T-helper 1 cell (primary cell): ENCODE results near the gene TPX2.

ENCODE experiments used
- DNase-seq, 5 donors: peaks; one replicate each; pipeline ENCODE4 v3.0.0-alpha.2; 2012 to 2020

Gene TPX2

DNA sequence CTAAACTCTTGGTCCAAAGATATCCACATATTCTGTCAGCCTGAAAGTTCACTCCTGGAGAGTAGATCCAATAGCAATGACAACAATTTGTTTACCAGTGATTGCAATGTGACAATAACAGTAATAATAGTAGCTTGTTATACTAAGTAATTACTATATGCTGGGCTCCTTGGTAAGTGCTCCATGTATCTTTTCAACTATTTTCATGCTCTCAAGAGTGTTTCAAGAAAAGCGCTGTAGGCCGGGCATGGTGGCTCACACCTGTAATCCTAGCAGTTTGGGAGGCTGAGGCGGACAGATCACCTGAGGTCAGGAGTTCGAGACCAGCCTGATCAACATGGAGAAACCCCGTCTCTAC is 31.9 kb upstream of the TPX2 start:
- DNase-seq: no peak

DNA sequence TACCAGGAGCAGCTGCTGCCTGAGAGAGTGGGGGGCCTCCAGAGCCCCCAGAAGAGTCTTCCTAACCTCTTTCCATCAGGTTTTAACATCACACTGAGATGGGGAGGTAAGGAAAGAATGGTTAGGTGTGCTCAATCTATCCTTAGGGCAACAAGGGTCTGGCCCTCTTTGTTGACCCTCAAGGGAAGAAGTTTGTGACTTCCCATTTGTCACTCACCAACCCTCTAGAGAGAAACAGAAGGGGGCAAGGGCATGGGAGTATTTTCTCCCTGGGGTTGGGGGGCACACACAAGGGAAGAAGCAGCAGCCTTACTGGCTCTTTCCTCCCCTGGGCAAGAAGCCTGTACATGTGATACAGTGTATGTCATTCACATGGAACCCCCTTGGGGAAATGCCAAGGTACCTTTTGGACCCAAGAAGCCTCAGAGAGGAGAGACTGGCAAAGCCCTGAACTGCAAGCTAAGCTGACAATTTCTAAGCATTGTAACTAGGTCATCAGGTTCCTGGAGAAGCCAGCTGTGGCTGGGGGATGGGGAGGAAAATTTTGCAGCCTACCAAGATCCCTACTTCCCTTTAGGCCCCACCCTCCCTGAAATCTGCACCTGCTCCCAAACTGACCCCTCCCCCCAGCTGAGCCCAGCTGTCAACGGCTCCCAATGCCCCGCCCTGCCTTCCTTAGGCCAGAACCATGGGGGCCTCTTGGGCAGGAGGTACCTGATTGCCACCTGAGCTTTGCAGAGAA is 30.9 kb upstream of the TPX2 start:
- no peak for DNase-seq

DNA sequence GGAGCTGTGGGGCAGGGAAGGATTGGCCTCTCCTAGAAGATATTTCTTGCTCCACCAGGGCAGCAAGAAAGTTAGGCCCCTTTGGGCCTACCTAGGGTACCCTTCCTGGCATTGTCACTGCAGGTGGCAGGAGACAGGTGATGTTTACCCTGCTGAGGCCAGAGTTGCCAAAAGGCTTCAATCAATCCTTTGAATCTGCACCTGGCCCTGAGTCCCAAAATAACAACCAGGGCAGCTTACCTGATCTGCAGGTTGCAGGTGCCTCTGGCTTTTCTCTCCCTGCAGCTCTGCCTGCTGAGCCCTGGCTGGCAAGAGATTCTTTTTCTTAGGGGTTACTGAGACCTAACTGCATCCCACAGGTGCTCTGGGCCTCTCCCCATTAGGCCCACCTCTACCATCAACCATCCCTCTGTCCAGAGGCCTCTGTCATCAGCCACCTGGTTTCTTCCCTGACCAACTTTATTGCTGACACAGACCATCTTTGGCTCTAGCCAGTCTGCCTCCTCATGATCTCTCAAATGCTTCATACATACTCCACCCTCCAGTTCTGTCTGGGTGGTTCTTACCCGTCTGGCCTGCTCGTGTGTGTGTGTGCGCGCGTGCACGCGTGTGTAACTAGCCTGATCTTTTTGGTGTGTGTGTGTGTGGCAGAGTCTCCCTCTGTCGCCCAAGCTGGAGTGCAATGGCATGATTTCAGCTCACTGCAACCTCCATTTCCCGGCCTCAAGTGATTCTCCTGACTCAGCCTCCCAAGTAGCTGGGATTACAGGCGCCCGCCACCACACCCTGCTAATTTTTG is 30.2 kb upstream of the TPX2 start:
- DNase-seq: no peak

DNA sequence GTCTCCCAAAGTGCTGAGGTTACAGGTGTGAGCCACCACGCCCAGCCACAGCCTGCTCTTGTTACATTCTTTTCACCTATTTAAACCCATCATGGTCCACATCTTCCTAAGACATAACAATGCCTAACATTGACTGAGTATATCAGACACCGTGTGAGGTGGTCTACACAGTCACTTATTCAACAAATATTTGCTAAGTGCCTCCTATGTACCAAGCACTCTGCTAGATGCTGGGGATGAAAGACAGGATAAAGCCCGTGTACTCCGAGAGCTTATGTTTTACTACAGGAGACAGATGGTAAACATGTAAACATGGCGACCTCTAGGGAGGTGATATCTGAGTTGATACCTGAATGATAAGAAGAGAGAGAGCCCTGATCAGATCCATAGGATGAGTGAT is 29.2 kb upstream of the TPX2 start:
- DNase-seq: no peak

DNA sequence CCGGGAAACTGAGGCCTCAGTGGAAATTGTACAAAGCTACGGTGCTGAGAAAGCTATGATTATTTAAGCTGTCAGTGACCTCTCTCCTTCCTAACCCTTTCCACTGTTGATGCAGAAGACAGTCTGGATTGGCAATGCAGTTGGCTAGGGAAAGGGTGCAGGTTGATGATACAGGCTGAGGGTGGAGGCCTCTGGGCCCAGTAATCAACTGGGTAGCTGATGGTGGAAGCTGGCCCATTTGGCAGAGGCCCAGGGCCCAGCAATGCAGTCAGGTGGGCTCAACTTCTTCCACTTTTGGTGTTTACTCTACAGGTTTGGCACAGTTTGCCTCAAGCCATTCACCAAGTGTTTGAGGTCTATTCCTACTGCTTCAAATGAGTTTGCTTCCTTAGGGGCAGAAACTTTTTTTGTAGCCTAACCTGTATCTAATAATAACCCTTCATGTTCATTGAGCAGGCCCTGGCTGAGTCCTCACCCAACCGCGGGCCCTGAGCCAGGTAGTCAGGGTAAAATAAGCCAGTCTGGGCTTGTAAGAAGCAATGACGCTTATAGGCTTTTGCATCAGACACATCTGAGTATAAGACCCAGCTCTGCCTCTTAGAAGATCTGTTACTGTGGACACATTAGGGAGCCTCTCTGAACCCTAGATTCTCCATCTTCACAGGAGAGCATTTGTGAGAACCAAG is 28.5 kb upstream of the TPX2 start:
- no peak for DNase-seq

DNA sequence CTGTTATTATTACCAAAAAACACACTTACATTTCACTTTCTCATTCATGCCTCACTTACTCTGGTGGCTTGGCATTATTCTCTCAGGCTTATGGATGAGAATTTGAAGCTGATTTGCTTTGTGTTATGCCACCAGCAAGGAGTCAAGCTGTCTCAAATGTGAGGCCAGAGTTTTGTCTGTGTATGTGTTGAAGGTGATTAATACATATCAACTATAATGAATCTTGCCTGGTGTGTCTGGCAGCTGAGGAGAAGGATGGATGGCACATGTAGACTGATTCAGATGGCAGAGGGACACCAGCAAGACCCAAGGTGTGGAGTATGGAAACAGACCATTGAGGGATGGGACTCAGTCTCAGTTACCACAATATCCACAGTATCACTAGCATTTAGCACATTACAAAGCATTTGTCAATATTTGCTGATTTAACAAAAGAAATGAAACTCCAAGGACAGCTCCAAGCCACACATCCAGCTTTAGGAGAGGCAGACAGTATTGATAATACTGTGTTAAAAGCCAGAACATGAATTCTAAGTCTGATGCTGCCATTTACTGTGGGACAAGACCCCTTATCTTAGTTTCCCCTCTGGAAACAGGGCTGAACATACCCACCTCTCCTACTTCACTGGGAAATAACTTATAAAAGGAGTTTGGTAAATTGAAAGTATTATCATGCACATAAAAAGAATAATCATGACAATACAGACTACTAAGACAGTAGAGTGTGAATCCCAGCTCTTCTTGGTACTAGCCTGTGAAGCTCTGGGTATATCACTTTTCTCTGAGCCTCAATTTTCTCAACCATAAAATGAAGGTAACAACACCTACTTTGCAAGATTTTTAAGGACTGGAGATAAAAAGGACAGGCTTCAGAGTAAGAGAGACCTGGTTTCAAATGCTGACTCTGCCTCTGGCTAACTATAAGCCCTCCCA is 27.6 kb upstream of the TPX2 start:
- no peak for DNase-seq

DNA sequence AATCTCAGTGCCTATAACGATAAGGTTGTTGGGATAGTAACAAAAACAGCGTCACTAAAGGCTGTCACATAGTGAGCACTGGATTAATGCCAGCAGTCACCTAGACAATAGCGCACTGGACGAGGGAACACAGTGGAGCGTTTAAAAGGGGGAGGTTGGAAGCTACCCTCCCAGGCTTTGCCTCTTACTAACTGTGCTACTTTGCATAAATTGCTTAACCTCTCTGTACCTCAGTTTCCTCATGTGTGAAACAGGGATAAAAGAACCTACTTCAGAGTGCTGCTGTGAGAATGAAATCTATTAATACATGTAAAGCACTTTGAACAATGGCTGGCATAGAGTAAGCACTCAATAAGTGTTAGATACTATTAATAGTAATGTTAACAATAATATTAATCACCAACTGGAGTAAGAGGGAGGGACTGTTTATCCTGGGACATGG is 27.0 kb upstream of the TPX2 start:
- DNase-seq: no peak

DNA sequence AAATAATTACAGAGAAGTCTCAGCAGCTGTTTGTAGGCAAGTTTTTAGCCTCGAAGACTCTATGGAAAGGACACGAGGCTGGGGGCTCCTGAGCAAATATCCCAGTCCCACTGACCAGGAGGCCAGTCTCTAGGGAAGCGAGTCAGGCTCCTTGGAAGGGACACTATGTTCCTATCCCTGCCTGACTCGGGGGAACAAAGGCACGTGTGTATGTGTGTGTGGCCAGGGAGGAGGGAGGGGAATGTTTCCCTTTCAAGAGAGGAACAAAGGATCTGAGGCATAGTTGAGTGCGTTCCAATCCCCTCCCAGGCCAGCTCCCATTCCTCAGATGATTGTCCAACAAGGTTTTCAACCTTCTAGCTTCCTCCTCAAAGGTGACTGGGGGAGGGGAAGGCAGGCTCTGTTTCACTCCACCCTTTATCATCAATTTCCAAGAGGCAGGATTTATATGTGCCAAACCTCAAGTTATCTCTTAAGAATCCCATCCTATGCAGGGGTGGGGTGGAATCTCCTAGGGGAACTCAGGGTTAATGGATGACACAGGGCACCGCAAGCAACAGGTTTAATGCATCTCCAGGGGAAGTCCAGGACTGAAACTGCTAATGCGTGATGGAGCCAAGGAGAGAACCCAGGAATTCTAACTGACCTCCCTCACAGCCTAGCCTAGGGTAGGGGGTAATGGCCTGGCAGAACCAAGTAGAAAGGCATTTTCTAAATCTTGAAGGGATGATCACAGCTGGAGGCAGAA is 26.4 kb upstream of the TPX2 start:
- no peak for DNase-seq

DNA sequence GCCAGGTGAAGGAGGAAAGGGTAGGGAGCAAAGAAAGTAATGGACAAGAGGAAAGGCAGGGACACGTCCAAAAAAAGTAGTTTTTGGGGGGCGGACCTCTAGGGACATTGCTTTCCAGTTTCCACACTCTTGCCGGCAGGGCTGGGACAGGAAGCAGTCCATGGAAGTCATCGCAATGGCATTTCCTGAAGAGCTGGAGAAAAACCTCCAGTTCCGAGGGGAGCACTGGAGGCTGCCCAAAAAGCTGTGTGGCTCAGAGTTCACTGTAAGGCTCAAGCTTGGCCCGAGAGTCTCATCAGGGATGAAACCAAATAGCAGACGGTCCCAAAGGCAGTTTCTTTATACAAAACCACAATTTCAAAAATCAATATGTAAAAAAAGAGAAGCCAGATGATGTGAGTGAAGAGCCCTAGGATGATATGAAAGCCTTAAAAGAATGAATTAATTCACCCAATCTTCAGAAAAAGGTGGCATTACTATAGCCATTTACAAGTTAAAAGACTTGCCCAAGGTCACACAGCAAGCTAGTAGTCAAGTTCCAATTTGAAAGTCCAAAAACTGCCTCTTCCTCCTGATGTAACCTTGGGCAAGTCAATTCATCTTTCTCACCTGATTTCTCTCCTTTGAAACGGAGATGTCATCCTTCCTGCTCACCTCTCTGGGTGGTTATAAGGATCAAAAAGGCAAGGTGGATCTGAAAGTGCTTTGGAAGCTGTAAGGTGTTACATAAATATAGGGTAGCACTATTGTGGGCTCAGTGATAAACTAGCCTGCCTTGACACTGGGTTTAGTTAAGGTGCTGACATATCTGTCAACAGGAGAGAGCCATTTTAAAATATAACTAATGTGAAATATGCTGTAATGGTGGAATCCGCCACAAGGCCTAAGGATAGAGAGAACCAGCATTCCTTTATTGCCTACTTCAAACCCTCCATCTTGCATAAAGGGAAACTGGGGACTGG is 25.5 kb upstream of the TPX2 start:
- DNase-seq: no peak

DNA sequence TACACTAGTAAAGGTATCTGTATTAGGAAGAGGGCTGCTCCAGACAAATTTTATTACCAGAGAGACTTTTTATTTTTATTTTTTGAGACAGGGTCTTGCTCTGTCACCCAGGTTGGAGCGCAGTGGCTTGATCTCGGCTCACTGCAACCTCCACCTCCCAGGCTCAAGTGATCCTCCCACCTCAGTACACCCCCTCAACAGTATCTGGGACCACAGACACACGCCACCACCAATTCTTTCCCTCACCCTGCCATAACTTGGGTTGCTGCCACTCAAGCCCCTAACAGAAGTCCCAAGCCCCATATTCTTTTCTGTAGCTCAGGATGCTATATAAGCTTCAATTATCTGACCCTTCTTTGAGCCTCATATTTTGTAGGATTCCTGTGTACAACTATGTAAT is 23.3 kb upstream of the TPX2 start:
- no peak for DNase-seq

DNA sequence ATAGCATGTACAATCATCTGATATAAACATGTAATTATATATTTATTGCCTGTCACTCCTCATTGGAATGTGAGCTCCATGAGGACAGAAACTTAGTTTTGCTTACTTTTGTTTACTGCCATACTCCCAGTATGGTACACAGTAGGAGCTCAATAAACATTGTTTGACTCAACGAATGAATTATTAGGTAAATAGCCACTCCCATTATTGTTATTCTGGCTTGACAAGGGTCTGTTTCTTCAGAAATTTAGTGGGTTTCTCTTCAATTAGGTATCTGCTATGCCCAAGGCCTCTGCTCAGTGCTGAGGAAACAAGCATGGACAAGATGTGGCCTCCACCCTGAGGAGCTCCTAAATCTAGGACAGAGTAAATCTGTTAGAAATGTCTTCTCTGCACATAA is 22.7 kb upstream of the TPX2 start:
- DNase-seq: no peak

DNA sequence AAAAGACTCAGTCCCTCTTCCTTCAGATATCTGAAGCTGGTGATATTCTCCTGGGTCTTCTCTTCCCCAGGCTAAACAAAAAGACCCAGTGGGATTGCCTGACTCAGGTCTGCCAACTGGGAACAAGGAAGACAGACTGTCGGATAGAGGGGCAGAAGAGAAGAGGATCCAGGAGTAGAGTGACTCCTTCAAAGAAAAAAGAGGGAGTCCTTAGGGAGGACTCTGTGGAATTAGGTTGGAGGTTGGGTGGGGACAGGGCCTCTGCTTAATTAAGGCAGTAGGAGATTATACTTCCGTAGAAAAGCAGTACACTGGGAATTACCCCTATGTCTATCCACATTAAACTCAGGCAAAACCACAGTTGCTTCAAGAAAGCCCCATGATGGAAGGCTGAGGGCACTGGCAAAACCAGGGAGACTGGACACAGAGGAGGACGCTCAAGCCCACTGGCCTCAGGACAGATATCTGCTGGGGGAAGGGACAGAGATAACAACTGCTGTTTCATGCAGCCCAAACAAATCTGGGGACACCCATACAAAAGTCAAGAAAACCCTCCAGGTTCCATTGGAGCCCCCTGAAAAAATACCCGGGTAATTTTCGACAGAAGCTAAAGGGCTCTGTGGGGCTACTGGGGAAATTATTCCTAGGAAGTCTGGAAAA is 22.1 kb upstream of the TPX2 start:
- DNase-seq: no peak

DNA sequence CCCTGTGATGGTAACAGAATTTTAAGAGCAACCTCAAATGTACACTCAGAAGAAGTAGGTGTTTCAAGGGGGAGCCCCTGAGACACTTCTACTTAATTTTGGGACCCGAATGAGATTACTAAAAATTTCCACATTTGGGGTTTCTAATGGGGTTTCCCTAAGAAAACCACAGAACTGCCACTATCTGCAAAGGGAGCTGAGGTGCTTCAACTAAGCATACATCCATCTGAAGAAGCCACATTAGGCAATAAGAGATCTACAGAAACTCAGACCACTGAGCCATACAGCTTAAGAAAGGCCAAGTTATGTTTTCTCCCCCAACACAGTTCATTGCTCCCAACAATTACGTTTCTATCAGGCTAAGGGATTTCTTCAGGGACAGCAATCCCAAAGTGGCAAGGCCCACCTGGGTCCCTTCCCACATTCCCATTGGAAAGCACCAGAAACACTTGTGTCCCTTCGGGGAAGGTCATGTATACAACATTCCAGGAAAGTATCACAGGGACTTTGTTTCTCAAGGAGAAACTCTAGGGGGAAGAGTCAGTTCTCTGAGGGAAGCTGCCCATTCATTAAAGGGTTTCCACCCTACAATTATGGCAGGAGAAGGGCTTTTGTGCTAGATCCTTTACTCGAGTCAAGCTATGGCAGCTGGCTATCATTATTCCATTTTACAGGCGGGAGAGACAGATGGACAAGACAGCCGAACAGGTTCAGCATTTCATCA is 21.4 kb upstream of the TPX2 start:
- DNase-seq: peak in 1 of 5 donors; percentile 65

DNA sequence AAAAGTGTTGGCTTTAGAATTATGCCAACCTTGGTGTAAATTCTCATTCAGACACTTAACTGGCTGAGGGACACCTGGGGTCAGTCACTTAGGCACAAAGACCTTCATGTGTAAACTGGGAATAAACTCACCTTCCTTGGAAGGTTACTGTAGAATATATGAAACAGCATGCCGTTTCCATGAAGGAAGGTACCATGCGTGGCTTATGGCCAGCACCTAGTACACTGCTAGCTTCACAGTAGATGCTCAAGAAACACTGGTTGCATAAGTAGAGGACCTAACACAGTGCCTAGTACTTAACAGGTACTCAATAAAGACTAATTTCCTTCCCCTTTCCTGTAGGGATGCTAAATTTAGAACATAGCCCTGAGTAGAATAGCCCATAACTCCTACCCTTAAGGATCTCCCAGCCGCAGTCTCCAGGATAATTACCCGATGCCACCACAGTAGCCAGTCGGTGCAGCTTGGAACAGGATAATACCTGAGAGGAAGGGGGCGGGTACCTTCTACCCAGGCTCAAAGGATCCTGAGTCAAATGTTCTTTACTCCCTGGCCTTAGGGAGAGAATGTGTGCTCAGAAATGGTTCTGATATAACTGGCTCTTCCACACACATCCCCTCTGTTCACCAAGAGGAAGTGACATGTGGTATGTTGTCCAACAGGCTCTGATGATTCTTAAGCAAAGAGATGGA is 20.0 kb upstream of the TPX2 start:
- DNase-seq: peak in 1 of 5 donors; percentile 26

DNA sequence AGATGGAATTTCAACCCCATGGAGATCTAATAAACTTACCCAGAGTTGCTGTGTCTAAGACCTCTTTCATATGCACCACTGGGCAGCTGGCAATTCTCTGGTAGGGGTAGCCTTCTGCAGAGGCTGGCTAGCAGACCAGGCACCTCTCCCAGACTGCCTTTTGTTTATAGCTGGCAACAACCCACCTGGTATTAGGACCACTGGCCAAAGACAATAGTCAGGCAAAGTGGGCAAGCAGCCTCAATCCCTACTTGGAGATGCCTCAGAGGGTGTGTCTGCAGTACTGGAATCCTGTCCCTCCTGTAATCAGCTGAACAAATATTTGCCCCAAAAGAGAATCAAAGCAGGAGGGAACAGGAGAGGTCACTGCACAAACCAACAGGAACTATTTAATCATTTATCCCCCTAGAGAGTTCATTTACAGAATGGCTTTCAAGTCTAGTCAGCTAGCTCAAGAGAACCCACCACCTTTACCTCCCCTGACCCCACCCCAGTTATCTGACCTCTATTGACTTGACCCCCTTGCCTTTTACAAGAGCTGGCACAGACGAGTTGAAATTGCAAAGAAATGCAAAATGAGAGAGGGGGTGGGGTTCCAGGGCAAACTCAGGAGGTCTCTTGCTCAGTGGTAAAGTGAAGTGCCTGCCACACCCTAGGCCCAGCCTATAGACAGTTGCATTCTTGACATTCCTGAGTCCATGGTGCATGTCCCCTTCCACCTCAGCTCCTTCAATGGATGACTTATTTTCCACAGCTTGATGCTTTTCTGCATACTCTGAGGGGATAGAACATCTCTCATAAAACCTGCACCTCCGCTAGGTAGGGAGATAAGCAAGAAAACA is 19.2 kb upstream of the TPX2 start:
- DNase-seq: no peak

DNA sequence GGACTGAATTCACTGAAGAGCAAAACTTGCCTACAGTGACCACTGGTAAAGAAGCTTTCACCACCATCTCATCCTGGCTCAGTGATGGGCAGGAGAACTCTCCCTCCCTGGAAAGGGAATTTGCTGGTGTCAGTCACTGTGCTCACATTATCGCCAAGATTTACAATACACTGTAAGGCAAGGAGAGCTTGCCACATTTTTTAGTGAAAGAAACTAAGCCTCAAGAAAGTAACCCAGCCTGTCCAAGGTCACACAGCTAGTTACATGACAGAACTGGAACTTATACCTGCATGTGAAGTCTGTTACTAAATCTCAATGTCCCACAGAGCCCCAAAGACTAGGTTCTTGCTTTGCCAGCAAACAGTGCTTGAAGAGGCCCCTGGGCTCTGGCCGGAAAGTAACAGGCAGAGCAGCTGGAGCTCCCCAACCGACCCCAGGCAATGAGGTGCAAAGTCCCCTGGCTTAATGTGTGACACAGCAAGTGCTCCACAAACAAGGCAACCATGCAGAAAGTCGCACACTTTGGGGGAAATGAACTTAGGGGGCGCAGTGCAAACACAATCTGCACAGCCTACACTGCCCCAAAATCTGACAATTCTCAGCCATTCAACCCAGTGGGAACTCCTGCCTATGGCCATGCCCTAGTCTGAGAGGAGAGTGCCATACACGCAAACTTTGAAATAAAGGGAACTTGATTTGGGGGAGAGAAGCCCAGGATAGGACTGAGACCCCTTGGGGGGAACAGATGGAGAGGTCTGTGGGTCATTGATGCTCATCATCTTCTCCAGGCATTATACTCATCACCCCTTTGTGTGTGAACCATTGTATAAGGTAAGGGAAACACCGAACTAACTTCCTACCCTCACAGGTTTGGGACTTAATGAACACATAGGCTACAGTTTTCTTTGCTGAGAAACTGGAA is 18.3 kb upstream of the TPX2 start:
- peak in 1 of 5 donors; percentile 40 for DNase-seq
